Skeletal muscle cell (primary cell): Measurements from ENCODE around the gene WNT9B.

Experiments
- DNase-seq: peaks from one replicate; pipeline ENCODE4 v3.0.0-alpha.2; 2010; ENCODE audit warnings: low read depth
- H3K4me3 ChIP-seq: 2 replicates; pipeline ENCODE4 v1.5.1; 2011; ENCODE audit warnings: low read depth, mild to moderate bottlenecking, control low read depth, low read length, moderate library complexity

WNT9B gene

DNA sequence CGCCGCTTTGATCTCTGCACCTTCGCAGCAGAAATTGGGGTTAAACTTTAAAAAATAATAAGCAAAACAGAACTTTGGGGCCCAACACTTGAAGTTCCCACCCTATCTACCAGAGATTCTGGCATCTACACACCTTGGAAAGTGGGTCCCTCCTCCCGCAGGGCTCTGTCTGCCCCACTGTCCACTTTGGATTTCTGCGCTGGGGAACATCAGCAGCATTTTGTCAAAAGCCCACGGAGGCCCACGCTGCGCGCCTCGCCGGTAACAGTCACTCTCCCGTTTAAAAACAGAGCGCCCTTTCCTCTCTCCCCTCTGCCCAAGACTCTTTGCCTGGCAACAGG is 725 bp upstream of the WNT9B start:
- no peak overlapping the region for H3K4me3 ChIP-seq
- no peak for DNase-seq

DNA sequence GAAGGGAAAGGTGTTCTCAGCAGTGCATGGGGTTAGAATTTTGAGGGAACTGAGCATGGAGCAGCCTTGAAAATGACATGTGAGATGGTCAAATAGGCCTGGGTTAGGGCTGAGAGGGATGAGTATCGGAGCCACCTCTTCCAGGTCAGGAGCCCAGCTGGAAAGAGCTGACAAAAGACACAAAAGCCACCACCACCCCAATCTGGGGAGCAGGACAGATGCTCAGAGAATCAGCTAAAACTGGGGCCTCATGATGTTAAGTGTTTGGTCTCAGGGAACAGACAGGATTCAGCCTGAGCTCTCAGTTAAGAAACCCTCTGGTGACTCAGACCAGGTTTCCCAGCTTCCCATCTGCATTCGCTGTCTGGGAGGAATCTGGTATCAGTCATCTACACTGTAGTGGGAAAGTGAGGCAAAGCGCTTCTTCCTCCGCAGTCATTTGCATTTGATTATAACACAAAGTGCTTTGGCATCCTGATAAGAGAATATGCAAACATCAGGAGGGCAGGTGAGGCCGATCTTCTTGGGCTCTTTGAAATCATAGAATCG is 2.6 kb downstream of the WNT9B start:
- DNase-seq = no peak
- no peak overlapping the region for H3K4me3 ChIP-seq

DNA sequence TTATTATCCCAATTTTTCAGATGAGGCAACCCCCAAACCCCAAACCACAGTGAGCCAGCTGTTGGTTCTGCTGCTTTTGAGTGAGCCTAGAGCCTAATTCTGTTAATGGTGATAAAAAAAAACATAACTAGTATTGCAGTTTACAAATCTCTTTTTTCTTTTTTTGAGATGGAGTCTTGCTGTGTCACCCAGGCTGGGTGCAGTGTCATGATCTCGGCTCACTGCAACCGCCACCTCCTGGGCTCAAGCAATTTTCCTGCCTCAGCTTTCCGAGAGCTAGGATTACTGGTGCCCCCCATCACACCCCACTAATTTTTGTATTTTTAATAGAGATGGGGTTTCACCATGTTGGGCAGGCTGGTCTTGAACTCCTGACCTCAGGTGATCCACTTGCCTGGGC is 3.1 kb downstream of the WNT9B start:
- DNase-seq = no peak
- H3K4me3 ChIP-seq = no peak overlapping the region

DNA sequence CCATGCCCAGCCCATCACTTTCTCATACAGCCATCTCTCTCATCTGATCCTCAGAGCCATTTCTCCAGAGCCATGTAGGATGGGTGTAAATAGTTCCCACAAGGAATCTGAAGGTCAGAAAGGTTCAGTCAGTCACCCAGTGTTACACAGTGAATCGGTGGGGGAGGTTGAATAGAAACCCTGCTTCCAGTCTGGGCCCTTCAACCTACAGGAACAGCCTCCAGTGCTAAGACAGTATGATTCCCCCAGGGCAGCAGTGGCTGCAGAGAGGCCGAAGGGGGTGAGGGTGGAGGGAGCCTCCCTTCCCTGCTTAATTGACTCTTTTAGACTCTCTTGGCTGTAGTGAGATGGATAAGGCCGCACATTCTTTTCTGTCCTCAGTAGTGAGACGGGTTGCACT is 3.6 kb downstream of the WNT9B start:
- DNase-seq = no peak
- no peak overlapping the region for H3K4me3 ChIP-seq

DNA sequence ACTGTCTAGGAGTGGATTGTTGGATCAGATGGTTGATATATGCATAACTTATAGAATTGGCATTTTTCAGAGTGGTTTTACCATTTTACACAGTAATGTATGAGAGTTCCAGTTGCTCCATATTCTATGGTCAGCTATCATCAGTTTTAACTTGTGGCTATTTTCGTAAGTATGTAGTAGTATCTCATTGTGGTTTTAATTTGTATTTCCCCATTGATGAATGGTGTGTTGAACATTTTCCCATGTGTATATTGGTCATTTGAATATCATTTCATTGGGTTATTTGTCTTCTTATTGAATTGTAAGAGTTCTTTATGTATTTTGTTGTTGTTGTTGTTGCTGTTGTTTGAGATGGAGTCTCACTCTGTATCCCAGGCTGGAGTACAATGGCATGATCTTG is 6.2 kb downstream of the WNT9B start:
- no peak overlapping the region for H3K4me3 ChIP-seq
- no peak for DNase-seq

DNA sequence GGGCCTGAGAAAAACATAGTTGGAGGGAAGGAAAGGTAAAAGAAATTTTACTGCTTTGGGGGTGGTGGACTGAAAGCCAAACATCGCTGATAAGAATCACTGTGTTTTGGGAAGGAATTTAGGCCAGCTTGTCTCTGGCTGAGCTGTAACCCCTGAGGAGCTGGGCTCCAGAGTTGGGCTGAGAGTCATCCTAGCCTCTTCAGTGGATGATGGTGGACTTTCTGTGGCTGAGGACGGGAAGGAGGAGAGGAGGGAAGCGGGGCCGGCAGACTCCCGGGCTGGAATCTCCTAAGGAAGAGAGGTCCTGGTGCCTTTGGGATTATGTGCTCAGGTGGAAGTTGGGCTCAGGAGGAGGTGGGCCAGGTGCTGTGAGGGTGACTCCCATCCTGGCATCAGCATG is 8.6 kb downstream of the WNT9B start:
- H3K4me3 ChIP-seq = no peak overlapping the region
- no peak for DNase-seq

DNA sequence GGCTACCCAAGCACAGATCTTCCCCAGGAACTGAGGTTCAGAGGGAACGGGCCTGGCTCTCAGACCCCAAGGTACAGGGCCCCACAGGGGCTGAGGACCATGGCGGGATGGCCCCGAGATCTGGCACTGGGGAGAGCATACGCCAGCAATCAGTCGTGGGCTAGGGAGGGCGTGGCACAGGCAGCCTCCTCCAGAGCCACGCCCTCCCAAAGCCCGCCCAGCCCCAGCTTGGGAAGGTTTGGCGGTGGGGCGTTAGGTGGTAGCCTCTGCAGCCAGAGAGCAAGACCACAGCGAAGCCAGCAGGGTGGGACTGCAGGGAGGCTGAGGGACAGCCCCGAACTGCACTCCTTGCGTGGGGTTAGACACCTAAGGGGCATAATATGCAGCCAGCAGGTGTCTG is 11.6 kb downstream of the WNT9B start:
- H3K4me3 ChIP-seq = no peak overlapping the region
- no peak for DNase-seq

DNA sequence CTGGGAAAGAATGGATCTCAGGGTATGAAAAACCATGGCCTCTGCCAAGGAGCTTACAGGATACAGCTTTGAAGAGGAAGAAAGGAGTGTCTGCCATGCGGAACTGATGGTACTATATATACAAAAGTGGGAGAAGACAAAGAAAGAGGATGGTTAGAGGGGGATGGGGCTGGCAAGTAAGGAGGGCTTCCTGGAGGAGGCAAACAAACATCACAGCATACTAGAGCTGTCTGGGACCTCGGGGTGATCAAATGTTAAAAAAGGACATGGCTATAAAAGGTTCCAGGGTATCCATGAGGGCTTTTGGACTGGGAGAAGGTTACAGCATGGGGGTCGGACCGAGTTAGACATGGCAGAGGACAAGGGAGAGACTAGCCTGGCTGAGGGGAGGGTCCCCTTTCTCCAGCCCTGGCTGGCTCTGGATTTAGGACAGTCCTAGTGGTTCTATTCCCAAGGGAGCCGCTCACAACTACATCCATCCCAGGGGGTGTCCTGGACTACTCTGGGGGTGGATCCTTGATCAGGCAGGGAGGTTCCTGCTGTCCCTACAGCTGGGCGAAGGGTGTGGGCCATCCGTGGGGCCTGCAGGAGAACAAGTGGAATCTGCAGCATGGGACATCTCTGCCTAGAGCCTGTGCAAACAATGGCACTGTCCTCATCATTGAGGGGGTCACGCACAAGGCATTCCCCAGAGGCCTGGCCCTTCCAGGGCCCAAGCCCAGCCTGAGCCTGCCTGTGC is 12.2 kb downstream of the WNT9B start:
- DNase-seq = no peak
- no peak overlapping the region for H3K4me3 ChIP-seq

DNA sequence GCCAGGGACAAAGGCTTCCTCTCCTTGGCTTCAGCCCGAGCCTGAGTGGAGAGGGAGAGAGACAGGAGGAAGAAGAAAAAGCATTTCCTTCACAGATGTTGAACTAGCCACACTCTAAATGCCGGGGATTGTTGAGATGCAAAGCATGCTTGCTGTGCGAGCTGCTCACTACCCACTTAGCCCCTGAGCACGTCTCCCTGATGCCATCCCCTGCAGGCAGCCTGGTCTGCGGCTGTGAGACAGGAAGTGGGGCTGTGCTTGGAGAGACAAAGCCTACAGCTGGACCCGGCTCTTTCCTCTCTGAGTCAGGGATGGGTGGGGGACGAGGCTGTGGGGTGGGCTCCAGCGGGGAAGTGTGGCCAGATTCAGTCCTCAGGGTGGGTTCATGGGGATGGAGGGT is 13.7 kb downstream of the WNT9B start:
- peak; percentile 4 for DNase-seq
- no peak overlapping the region for H3K4me3 ChIP-seq

DNA sequence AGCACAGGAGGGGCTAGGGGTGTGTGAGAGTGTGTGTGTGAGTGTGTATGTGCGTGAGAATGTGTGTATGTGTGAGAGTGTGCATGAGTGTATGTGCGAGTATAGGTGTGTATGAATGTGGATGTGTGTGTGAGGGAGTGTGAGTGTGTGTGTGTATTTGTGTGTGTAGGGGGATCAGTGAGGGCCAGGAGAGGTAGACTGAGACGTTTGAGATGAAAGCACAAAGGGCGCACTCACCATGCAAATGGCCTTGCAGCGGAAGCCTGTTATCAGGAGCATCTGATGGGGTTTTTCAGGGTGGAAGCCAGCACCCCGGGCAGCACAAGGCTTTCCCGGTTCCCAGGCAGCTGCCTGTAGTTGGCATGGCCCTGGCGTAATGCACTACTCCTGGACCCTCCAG is 14.9 kb downstream of the WNT9B start:
- DNase-seq = no peak
- H3K4me3 ChIP-seq = no peak overlapping the region

DNA sequence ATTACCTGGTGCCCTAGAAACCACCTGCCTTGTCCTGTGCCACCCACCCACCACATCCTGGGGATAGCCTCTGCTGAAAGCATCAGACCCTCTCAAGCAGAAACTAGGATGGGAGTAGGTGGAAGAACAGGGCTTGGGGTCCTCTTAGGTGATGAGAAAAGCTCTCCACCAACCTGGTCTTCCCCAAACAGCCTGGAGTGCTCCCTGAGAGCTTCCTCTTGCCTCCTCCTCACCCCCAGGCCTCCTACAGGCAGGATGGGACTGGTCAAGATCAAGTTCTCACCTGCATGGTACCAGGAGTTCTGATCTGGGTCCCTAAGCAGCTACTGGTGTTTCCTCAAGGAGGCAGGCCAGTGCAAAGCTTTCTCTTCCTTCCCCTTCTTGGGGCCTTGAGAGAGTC is 15.4 kb downstream of the WNT9B start:
- no peak for DNase-seq
- H3K4me3 ChIP-seq = no peak overlapping the region

DNA sequence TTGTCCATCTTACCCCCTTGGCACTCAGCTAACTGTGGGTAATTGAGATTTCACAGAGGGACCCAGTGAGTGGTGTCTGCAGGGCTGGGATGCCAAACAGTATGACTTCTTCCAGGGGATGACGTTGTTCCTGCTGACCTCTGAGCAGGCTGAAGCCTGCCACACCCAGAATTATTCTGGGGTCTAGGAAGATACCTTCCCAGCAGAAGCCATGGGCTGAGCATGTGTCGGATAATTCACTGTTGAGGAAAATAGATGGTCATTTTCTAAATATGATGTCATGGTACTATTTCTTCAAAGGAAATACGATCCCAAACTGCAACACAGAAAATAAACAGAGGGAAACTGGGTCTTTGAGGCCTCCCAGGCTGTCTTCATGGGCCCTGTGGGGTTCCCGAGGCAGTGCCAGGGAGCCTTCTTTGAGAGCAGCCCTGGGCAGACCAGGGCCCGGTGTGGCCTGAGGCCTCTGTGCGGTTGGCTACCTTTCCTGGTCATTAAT is 17.4 kb downstream of the WNT9B start:
- no peak for DNase-seq
- H3K4me3 ChIP-seq = no peak overlapping the region

DNA sequence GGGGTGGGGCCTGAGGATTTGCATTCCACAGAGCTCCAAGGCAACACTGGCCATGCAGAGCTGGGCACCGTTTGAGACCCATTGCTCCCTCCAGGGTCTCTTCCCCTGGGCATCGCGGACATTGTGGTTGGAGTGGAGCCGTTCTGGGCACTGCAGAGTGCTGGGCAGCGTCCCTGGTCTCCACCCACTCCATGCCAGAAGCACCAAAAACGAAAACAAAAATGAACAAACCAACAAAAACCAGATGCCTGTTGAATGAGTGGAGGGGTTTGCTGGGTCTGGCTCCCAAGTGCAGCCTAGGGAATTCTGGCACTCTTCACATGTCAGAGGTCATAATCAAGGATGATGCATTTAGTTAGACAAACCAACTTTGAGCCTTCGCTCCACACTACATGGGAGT is 17.9 kb downstream of the WNT9B start:
- DNase-seq = no peak
- no peak overlapping the region for H3K4me3 ChIP-seq

DNA sequence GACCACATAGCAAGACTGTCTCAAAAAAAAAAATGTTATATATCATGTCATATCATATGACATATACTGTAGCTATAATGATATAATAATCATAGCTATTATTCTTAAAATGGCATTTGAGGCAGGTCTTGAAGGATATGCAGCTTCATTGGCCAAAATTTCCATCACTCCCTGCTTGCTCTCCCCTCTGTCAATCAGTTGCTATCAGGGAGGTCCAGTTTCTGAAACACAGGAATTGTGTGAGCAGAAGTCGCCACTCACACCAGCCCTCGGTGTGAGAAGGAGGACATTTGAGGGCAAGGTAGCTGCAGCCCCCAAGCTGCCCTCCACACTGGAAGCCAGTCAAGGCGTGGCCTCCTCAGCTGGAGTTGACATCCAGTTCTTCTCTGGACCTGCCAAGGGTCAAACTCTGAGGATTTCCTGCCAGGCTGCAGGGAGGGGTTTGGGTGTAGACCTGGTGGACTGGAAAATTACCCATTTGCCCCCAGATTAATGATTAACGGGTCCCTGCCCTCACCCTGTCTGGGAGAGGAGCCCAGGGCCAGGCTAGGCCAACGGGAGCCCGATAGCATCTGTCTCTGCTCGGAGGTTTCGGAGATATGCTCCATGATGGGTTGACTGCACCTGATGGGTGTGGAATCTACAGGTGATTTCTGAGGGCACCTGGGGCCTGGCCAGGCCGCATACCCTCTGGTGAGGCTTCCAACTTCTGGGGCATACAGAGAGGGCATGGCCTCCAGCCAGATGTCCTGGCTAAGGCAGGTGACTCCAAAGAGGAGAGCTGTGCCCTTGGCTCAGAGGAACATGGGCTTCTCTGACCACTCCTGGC is 18.8 kb downstream of the WNT9B start:
- H3K4me3 ChIP-seq = no peak overlapping the region
- no peak for DNase-seq

DNA sequence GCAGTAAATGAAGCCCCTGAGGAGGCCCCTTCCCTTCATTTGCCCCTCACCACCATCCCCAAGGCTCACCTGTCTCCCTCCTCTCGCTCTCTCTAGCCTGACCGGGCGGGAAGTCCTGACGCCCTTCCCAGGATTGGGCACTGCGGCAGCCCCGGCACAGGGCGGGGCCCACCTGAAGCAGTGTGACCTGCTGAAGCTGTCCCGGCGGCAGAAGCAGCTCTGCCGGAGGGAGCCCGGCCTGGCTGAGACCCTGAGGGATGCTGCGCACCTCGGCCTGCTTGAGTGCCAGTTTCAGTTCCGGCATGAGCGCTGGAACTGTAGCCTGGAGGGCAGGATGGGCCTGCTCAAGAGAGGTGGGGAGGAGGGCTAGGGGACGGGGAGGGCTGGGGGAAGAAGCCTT is 21.0 kb downstream of the WNT9B start:
- no peak for DNase-seq

DNA sequence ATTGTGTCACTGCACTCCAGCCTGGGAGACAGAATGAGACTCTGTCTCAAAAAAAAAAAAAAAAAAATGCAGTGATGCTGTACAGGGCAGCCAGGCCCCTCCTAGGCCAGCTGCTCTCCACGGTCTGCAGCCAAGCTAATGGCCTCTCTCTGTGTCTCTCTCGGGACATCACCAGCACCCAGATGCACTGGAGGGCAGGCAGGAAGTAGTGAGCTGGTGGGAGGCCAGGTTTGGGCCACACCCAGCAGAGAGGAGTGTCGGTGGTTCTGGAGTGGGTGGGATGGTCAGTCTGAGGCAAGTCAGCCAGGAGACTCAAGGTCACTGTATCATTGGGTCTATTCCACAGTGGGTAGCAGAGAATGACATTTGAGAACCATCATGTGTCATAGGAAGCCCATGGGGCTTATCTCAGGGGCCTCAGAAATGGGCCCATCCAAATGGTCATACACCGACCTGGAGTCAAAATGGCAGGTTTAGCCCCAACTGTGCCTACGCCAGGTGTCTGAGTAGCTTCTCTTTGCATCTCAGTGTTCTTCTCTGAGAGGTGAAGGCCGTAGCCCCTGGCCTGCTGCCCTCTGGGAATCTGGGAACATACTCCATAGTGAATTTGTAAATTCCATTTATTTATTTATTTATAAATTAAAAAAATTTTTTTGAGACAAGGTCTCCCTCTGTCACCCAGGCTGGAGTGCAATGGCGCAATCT is 22.7 kb downstream of the WNT9B start:
- H3K4me3 ChIP-seq = no peak overlapping the region
- DNase-seq = no peak

More for the DNA sequence above, 21.0 kb downstream of the WNT9B start:
- no peak overlapping the region for H3K4me3 ChIP-seq

DNA sequence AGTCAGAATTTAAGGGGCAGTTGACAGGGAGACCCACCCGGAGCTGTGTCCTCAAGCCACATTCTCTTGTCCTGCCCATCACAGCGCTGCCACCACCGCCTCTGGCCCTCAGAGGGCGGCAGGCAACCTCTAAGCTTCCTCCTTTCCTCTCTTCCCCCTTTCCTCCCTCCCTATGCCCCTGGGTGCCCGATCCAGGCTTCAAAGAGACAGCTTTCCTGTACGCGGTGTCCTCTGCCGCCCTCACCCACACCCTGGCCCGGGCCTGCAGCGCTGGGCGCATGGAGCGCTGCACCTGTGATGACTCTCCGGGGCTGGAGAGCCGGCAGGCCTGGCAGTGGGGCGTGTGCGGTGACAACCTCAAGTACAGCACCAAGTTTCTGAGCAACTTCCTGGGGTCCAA is 23.5 kb downstream of the WNT9B start:
- H3K4me3 ChIP-seq = no peak overlapping the region
- DNase-seq = no peak

DNA sequence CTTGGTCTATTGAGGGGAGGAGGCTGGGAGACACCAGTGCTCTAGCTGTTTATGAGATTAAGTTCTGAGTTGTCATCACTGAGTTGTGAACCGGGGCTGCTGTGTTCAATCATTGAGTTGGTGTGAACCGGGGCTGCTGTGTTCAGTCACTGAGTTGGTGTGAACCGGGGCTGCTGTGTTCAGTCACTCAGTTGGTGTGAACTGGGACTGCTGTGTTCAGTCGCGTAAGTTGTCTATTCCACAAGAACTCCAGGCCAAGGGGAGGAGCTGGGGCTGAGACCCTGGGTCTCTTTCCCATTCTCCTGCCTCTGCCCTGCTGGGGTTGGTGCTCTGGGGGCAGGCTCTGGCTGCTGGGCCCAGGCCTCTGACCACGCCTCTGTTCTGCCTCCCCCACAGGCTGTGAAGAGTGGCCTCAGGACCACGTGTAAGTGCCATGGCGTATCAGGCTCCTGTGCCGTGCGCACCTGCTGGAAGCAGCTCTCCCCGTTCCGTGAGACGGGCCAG is 24.5 kb downstream of the WNT9B start:
- H3K4me3 ChIP-seq = no peak overlapping the region
- DNase-seq = no peak

DNA sequence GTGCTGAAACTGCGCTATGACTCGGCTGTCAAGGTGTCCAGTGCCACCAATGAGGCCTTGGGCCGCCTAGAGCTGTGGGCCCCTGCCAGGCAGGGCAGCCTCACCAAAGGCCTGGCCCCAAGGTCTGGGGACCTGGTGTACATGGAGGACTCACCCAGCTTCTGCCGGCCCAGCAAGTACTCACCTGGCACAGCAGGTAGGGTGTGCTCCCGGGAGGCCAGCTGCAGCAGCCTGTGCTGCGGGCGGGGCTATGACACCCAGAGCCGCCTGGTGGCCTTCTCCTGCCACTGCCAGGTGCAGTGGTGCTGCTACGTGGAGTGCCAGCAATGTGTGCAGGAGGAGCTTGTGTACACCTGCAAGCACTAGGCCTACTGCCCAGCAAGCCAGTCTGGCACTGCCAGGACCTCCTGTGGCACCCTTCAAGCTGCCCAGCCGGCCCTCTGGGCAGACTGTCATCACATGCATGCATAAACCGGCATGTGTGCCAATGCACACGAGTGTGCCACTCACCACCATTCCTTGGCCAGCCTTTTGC is 25.0 kb downstream of the WNT9B start:
- DNase-seq = no peak
- no peak overlapping the region for H3K4me3 ChIP-seq

DNA sequence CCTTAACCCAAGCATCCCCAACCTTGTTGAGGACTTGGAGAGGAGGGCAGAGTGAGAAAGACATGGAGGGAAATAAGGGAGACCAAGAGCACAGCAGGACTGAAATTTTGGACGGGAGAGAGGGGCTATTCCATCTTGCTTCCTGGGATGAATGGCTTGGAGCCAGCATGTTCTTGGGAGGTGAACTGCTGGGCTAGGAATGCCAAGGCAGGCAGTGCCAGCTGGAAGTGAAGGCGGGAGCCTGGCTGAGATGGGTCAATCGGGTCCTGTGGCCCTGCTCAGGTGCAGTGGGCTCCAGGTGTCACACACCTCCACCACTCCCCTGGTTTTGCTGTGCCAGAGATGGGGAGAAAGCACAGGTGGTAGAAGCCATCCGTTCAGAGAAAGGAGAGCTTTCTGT is 25.5 kb downstream of the WNT9B start:
- no peak for DNase-seq
- no peak overlapping the region for H3K4me3 ChIP-seq
